ENCODE results near the gene ZNRF4. TPM values are rescaled to one million over a fixed set of nuclear protein-coding genes. Genes with fewer than 3 reads are reported as not detected.

ZNRF4 gene
- total and polyA plus RNA-seq, 2 donors (not counting 3 experiments of a cell fraction or from before 2014, with no cell fraction given) = not detected

DNA sequence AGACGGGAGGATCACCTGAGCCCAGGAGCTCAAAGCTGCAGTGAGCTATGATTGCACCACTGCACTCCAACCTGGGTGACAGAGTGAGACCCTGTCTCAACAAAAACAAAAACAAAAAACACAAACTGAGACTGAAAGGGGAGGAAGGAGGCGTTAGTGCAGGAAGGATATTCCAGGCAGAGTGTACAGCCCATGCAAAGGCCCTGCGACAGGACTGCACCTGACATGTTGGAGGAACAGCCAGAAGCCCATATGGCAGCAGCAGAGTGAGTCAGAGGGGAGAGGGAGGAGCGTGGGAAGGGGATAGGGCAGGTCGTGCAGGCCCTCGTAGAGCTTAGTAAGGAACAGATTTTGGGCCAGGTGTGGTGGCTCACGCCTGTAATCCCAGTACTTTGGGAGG is 3.2 kb downstream of the ZNRF4 start:
- Histone ChIP-seq H3K27ac (ENCODE audit: insufficient read depth, low read depth, low read length) (no peak overlapping the region), H3K4me1 (ENCODE audit: control insufficient read depth, extremely low read depth, insufficient read depth, low read length) (no peaks in the 10 kb centered on the region), H3K9ac (replicated peaks; ENCODE audit: extremely low read depth, insufficient read depth, low read length) (no peak overlapping the region), H3K4me2 (ENCODE audit: insufficient read depth, low read length) (no peak overlapping the region), H3K9me1 (replicated peaks; ENCODE audit: control insufficient read depth, extremely low read depth, insufficient read depth, low read length) (no peaks in the 10 kb centered on the region), H3K4me3 (replicated peaks in 1 of 3; ENCODE audit: insufficient read depth in 1 of 3, low read depth in 1 of 3, low read length in 3 of 3) (no peak overlapping the region), H4K20me1 (replicated peaks; ENCODE audit: control insufficient read depth, extremely low read depth, insufficient read depth, low read length) (no peaks in the 10 kb centered on the region), H3K27me3 (ENCODE audit: control insufficient read depth in 2 of 2, insufficient read depth in 2 of 2, low read length in 2 of 2) (no peaks in the 10 kb centered on the region), H2AFZ (ENCODE audit: low read depth, low read length) (no peak overlapping the region), H3K79me2 (ENCODE audit: control insufficient read depth, insufficient read depth, low read length) (no peaks in the 10 kb centered on the region), H3K36me3 (ENCODE audit: control insufficient read depth in 2 of 2, extremely low read depth in 1 of 2, insufficient read depth in 2 of 2, low read length in 2 of 2) (no peaks in the 10 kb centered on the region), H3K9me3 (replicated peaks; ENCODE audit: control insufficient read depth, insufficient read depth, low read length) (no peaks in the 10 kb centered on the region)
- no TSS peak for BruUV-seq (replicated peaks)
- dilution Hi-C loops (cut with MboI; ENCODE audit: extremely low pct_ligation_motif_present, low sequenced_read_pairs) (no loop called here), intact Hi-C loops (cut with micrococcal nuclease) (no loop called here)
- DNase-seq (ENCODE audit: low read depth, low spot score) = no peak
- ChIA-PET CTCF (no interaction called here), POLR2A (no interaction called here)
- FAIRE-seq = no peak
- TF ChIP-seq POLR2AphosphoS5 (IDR thresholded peaks at IDR 0.05; ENCODE audit: insufficient read depth, low read depth, low read length) (no peak), MYC (IDR thresholded peaks at IDR 0.05; ENCODE audit: low read depth, low read length) (no peak), FOS (IDR thresholded peaks at IDR 0.05; ENCODE audit: borderline replicate concordance, insufficient read depth, low read length) (no peak), JUN (IDR thresholded peaks at IDR 0.05; ENCODE audit: borderline replicate concordance, insufficient read depth, insufficient read length, low read depth) (no peak), GATA2 (IDR thresholded peaks at IDR 0.05; ENCODE audit: insufficient read depth, insufficient read length, low read depth, low read length) (no peak), POLR2A (IDR thresholded peaks at IDR 0.05; ENCODE audit: low read depth, low read length) (no peak), EZH2 (IDR thresholded peaks at IDR 0.05; ENCODE audit: borderline replicate concordance, low read depth, low read length, severe bottlenecking) (no peak)
- TF ChIP-seq, protein P1, sequence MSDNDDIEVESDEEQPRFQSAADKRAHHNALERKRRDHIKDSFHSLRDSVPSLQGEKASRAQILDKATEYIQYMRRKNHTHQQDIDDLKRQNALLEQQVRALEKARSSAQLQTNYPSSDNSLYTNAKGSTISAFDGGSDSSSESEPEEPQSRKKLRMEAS (IDR thresholded peaks at IDR 0.05; ENCODE audit: insufficient read depth, insufficient read length) = no peak
- TF ChIP-seq, protein P2, sequence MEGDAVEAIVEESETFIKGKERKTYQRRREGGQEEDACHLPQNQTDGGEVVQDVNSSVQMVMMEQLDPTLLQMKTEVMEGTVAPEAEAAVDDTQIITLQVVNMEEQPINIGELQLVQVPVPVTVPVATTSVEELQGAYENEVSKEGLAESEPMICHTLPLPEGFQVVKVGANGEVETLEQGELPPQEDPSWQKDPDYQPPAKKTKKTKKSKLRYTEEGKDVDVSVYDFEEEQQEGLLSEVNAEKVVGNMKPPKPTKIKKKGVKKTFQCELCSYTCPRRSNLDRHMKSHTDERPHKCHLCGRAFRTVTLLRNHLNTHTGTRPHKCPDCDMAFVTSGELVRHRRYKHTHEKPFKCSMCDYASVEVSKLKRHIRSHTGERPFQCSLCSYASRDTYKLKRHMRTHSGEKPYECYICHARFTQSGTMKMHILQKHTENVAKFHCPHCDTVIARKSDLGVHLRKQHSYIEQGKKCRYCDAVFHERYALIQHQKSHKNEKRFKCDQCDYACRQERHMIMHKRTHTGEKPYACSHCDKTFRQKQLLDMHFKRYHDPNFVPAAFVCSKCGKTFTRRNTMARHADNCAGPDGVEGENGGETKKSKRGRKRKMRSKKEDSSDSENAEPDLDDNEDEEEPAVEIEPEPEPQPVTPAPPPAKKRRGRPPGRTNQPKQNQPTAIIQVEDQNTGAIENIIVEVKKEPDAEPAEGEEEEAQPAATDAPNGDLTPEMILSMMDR (IDR thresholded peaks at IDR 0.05; ENCODE audit: extremely low read depth in 1 of 2, insufficient read depth in 1 of 2, low read depth in 1 of 2, low read length in 2 of 2) = no peak
